ENCODE measurements around the gene ZEB2. TPM values are rescaled to one million over a fixed set of nuclear protein-coding genes. Genes with fewer than 3 reads are reported as not detected.

Gene ZEB2
- total RNA-seq, 2 experiments from 2014 or later: 19.4 to 20.6 TPM

DNA sequence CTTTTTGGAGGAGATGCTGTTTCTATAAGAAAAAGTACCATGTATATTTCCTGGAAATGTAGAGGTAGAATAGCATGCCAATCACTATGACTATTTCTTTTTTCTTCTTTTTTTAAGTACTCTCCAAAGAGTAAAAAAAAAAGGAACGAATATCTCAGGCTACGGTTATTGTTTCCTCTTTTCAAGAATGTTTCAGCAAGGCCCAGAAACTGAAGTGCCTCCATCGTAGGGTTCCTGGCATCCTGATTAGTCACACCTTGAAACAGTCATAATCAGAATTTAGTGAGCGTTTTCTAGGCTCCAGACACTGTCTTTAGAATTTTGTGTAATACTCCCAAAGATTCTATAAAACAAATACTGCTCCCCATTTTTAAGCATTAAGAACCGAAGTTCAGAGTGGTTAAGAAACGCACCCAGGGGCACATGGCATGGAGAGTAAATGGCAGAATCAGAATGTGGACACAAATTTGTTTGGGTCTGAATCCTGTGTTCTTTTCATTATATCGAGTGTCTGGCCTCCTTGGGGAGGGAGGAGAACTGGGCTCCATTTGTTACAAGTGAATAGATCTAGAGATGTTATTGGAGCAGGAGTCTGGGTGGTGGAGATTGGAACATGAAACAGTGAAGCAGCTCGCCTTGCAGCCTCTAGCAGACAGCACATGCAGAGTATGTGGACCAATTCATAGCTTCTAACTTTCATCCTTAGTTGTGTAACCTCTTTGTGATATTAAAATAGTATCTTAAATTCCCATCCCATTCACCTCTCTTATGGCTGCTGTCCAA is 26.7 kb downstream of the ZEB2 start:
- ChIA-PET CTCF (interaction anchor here (0.8 to 1.4 kb wide), 2 partner anchors 17 to 44 kb away, joined by 3 read pairs; no protein-coding TSS in a partner anchor), POLR2A (no interaction called here)
- no peaks in the 10 kb centered on the region for H3K27me3 Mint-ChIP-seq
- no peak overlapping the region for H3K27ac Mint-ChIP-seq
- H3K4me3 Mint-ChIP-seq: no peak overlapping the region
- no peak for DNase-seq
- peaks cover 35% of the 10 kb centered on the region for H3K4me1 Mint-ChIP-seq
- H3K9me3 Mint-ChIP-seq: no peaks in the 10 kb centered on the region
- peaks cover 18% of the 10 kb centered on the region for H3K36me3 Mint-ChIP-seq (ENCODE audit: low read depth)

- CTCF ChIA-PET: no interaction called here
- Mint-ChIP-seq H3K9me3 (no peaks in the 10 kb centered on the region), H3K27me3 (no peaks in the 10 kb centered on the region), H3K4me1 (peaks cover 32% of the 10 kb centered on the region), H3K27ac (no peak overlapping the region), H3K36me3 (ENCODE audit: low read depth) (peaks cover 12% of the 10 kb centered on the region), H3K4me3 (no peak overlapping the region)
- DNase-seq: no peak
- POLR2A ChIA-PET: no interaction called here
Observed at GRCh38 chr2:144490857-144491256, 29.1 kb downstream of the ZEB2 start.

- Mint-ChIP-seq H3K27ac (no peak overlapping the region), H3K4me1 (peaks cover 32% of the 10 kb centered on the region), H3K36me3 (ENCODE audit: low read depth) (peaks cover 12% of the 10 kb centered on the region), H3K9me3 (no peaks in the 10 kb centered on the region), H3K27me3 (no peaks in the 10 kb centered on the region), H3K4me3 (no peak overlapping the region)
- no peak for DNase-seq
- CTCF ChIA-PET: interaction anchor here (1.2 kb wide), 1 partner anchor 12 kb away, joined by 3 read pairs; no protein-coding TSS in a partner anchor
- POLR2A ChIA-PET: no interaction called here
Observed at GRCh38 chr2:144490017-144490416, 29.9 kb downstream of the ZEB2 start.

DNA sequence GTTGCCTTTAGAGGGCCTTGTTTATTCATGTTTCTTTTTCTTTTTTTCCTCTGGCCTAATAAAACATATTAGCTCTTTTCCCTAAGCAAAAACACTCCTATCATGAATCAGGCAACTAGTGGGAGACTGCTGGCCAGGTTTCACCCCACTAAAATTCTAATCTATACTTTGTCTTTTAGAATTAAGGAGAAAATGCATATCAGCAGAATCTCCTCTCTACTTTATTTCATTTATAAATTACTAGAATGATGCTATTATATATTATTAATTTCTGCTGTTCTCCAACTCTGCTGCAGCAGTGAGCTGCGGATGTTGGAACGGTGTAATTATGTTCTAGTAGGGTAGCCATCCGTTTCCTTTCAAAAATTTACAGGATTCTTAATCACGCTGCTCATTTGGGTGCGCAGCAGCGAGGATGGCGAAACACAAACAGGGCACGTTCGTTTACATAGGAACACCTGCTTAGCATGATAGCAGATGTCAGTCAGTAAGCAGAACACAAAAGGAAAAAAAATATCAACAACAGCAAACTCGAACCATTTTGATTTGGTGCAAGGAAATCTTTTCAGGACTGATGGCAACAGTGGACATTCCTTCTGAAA is 30.5 kb downstream of the ZEB2 start:
- no peak overlapping the region for H3K4me3 Mint-ChIP-seq
- CTCF ChIA-PET: interaction anchor here (1.2 kb wide), 1 partner anchor 11 kb away, joined by 3 read pairs; no protein-coding TSS in a partner anchor
- H3K4me1 Mint-ChIP-seq: peaks cover 32% of the 10 kb centered on the region
- DNase-seq: no peak
- H3K27ac Mint-ChIP-seq: no peak overlapping the region
- H3K9me3 Mint-ChIP-seq: no peaks in the 10 kb centered on the region
- POLR2A ChIA-PET: no interaction called here
- H3K36me3 Mint-ChIP-seq (ENCODE audit: low read depth): peaks cover 12% of the 10 kb centered on the region
- H3K27me3 Mint-ChIP-seq: no peaks in the 10 kb centered on the region

DNA sequence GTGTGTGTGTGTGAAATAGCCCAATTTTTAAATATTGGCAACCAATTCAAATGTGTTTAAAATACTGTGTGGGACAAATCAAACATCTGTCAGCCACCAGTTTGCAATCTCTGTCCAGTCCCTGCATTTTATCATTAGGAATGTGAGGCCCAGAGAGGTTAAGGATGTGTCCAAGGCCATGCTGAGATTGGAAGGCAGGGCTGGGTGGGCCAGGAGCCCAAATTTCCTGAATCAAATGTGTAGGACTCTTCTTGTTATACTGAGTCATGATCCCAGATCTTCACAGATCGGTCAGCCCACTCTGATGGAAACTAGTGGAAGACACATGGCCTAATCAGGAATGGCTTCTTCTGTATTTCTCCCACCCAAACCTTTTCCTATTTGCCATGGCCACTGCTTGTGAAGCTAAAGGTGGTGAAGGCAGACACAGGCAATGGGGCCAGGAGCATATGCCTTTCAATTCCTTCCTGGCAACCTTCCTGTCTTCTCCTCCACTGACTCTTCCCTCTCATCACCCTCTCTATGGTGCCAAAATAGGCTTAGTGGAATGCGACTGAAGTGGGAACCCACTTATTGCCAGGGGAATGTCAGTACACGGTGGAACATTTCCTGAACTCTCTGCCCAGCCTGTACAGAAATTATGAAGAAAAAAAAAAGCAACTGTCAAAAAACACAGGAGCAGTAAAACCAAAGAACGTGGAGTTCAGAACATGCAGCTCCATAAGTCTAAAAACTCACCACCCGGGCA is 35.5 kb downstream of the ZEB2 start:
- CTCF ChIA-PET: no interaction called here
- Mint-ChIP-seq H3K27me3 (no peaks in the 10 kb centered on the region), H3K4me1 (peaks cover 15% of the 10 kb centered on the region), H3K4me3 (no peak overlapping the region), H3K9me3 (no peaks in the 10 kb centered on the region), H3K36me3 (ENCODE audit: low read depth) (peaks cover 7% of the 10 kb centered on the region), H3K27ac (no peak overlapping the region)
- no peak for DNase-seq
- POLR2A ChIA-PET: no interaction called here

GRCh38 chr2:144481666-144482065 is 38.3 kb downstream of the ZEB2 start:
- POLR2A ChIA-PET: no interaction called here
- no peaks in the 10 kb centered on the region for H3K9me3 Mint-ChIP-seq
- peaks cover 20% of the 10 kb centered on the region for H3K4me1 Mint-ChIP-seq
- H3K27ac Mint-ChIP-seq: no peak overlapping the region
- H3K36me3 Mint-ChIP-seq (ENCODE audit: low read depth): peaks cover 7% of the 10 kb centered on the region
- DNase-seq: no peak
- H3K27me3 Mint-ChIP-seq: no peaks in the 10 kb centered on the region
- CTCF ChIA-PET: no interaction called here
- H3K4me3 Mint-ChIP-seq: no peak overlapping the region

DNA sequence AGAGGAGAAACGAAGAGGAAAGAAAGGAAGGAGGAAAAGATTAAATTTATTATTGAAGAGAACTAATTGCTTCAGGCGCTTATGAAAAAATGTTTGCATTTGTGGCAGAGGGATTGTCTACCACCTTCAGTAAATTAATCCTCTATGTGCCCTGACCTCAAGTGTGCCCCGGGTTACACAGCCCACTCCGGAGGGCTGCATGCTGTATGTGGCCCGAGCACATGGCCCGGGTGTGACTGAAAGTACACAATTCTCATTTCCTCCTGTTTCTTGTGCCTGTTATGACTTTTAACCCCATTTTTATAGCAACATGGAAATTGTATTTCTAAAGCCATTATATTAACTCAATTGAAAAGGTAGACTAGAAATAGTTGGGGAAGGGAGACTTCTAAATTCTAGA is 38.8 kb downstream of the ZEB2 start:
- POLR2A ChIA-PET: no interaction called here
- Mint-ChIP-seq H3K36me3 (ENCODE audit: low read depth) (peaks cover 7% of the 10 kb centered on the region), H3K27ac (no peak overlapping the region), H3K4me1 (peaks cover 22% of the 10 kb centered on the region), H3K4me3 (no peak overlapping the region), H3K27me3 (no peaks in the 10 kb centered on the region), H3K9me3 (no peaks in the 10 kb centered on the region)
- no peak for DNase-seq
- CTCF ChIA-PET: no interaction called here

DNA sequence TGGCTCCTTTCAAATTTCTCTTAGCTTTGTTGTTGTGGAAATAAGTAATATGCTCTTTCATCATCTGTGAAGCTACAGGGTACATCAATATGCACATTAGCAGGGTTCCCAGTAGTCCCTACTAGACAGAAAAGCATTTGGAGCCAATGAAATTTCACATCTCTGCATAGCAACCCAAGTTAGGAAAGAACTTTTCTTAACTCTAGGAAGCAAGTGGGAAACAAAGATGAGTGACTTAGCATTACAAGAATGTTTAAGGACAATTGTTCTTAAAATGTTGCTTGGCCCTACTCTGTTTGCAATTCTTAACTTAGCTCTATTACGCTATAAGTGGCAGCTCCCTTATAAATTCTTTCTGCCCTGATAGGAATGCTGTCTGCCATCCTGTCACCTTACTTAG is 39.6 kb downstream of the ZEB2 start:
- CTCF ChIA-PET: no interaction called here
- POLR2A ChIA-PET: no interaction called here
- Mint-ChIP-seq H3K9me3 (no peaks in the 10 kb centered on the region), H3K4me3 (no peak overlapping the region), H3K36me3 (ENCODE audit: low read depth) (peaks cover 7% of the 10 kb centered on the region), H3K27ac (no peak overlapping the region), H3K27me3 (no peaks in the 10 kb centered on the region), H3K4me1 (peaks cover 24% of the 10 kb centered on the region)
- DNase-seq: no peak

DNA sequence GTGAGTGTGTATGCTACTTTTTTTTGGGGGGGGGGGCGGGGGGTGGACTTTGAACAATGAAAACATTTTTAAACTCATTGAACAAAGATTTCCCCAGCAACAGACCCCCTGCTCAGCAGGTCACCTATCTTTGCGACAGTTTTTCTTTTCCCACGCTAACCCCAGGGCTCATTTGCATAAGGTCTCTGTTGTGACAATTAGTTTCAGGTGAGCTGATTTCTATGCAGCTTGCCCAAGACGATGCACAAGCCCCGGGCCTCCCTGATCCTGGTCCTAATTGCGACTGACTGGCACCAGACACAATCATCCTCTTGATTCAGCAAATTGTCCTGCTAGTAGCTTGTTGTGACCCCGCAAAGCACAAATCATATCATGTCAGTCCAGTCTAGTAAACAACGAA is 40.3 kb downstream of the ZEB2 start:
- Mint-ChIP-seq H3K4me1 (peaks cover 26% of the 10 kb centered on the region), H3K9me3 (no peaks in the 10 kb centered on the region), H3K36me3 (ENCODE audit: low read depth) (peaks cover 7% of the 10 kb centered on the region), H3K27ac (no peak overlapping the region), H3K4me3 (no peak overlapping the region), H3K27me3 (no peaks in the 10 kb centered on the region)
- CTCF ChIA-PET: no interaction called here
- DNase-seq: no peak
- POLR2A ChIA-PET: no interaction called here

GRCh38 chr2:144479138-144479537 is 40.8 kb downstream of the ZEB2 start:
- H3K27ac Mint-ChIP-seq: no peak overlapping the region
- H3K4me3 Mint-ChIP-seq: no peak overlapping the region
- CTCF ChIA-PET: no interaction called here
- peaks cover 26% of the 10 kb centered on the region for H3K4me1 Mint-ChIP-seq
- no peaks in the 10 kb centered on the region for H3K27me3 Mint-ChIP-seq
- POLR2A ChIA-PET: no interaction called here
- H3K36me3 Mint-ChIP-seq (ENCODE audit: low read depth): peaks cover 7% of the 10 kb centered on the region
- no peaks in the 10 kb centered on the region for H3K9me3 Mint-ChIP-seq
- DNase-seq: no peak

- peaks cover 3% of the 10 kb centered on the region for H3K36me3 Mint-ChIP-seq (ENCODE audit: low read depth)
- no peaks in the 10 kb centered on the region for H3K27me3 Mint-ChIP-seq
- ChIA-PET POLR2A (interaction anchor here (1.8 kb wide), 1 partner anchor 9 kb away, joined by 4 read pairs; no protein-coding TSS in a partner anchor), CTCF (interaction anchor here (1.4 kb wide), 1 partner anchor 11 kb away, joined by 3 read pairs; no protein-coding TSS in a partner anchor)
- no peak overlapping the region for H3K4me3 Mint-ChIP-seq
- no peak overlapping the region for H3K27ac Mint-ChIP-seq
- peaks cover 26% of the 10 kb centered on the region for H3K4me1 Mint-ChIP-seq
- no peaks in the 10 kb centered on the region for H3K9me3 Mint-ChIP-seq
- no peak for DNase-seq
Observed at GRCh38 chr2:144477957-144478311, 42.0 kb downstream of the ZEB2 start.

DNA sequence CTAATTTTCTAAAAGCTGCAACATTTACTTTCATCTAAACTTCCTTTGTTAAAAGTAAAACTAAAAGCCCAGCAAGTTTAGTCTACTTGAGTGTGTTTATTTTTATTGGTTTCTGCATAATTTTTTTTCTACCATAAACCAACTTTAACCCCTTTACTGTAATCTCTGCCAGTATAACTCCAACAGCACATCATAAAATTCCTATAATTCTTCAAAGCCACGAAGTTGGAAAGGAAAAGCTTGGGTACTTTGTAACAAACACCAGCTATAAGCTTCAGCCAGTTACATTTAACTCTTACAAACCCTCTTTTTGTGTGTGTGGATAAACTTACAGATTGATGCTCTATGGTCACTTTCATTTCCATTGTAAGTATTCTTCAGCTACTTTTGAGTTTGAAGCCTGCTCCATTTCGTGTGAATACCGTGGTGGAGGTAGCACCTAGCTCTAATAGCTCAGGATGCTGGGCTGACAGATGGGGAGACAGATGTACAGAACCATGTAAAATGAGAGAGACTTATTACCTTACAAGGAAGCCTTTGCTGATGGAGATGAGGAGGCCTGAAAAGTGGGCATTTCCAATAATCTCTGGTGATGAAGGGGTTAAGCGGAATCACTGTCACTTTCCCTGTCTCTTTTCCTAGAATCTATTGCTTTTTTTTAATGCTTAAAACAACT is 42.5 kb downstream of the ZEB2 start:
- no peak for DNase-seq
- H3K27me3 Mint-ChIP-seq: no peaks in the 10 kb centered on the region
- CTCF ChIA-PET: interaction anchor here (1.4 kb wide), 1 partner anchor 12 kb away, joined by 3 read pairs; no protein-coding TSS in a partner anchor
- H3K36me3 Mint-ChIP-seq (ENCODE audit: low read depth): peaks cover 3% of the 10 kb centered on the region
- no peaks in the 10 kb centered on the region for H3K9me3 Mint-ChIP-seq
- no peak overlapping the region for H3K4me3 Mint-ChIP-seq
- peaks cover 24% of the 10 kb centered on the region for H3K4me1 Mint-ChIP-seq
- no peak overlapping the region for H3K27ac Mint-ChIP-seq
- POLR2A ChIA-PET: interaction anchor here (1.8 kb wide), 1 partner anchor 10 kb away, joined by 4 read pairs; no protein-coding TSS in a partner anchor

DNA sequence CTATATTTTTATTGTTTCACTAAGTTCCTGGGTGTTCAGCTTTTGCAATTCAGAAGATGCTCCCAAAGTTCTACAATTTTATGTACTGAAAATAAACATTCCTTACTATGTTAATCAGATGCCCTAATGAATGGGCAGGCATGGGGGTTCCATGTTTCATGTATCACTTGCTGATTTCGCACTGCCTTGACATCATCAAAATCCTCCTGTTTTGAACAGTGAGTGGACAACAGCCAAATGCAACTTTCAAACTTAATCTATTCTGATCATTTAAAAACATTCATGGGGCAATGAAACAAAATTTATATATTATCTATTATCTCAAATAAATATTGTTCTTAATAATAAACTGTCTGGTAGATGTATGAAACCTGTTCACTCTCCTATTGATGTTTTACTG is 43.2 kb downstream of the ZEB2 start:
- H3K36me3 Mint-ChIP-seq (ENCODE audit: low read depth): no peaks in the 10 kb centered on the region
- no peaks in the 10 kb centered on the region for H3K9me3 Mint-ChIP-seq
- H3K27me3 Mint-ChIP-seq: no peaks in the 10 kb centered on the region
- ChIA-PET CTCF (no interaction called here), POLR2A (interaction anchor here (0.7 kb wide), 1 partner anchor 1264 kb away, joined by 3 read pairs; no protein-coding TSS in a partner anchor)
- peaks cover 19% of the 10 kb centered on the region for H3K4me1 Mint-ChIP-seq
- H3K27ac Mint-ChIP-seq: no peak overlapping the region
- DNase-seq: no peak
- no peak overlapping the region for H3K4me3 Mint-ChIP-seq

Measured in activated CD4-positive, alpha-beta memory T cell treated with anti-CD3 and anti-CD28 coated beads, Interleukin-2, amount 10 ng/mL, durations not matched to agents 7 days and 5 days (primary cell).